ENCODE measurements around the gene SDHC.
A peak's percentile ranks its signal among the peaks of the same experiment; 100 is the strongest.
"Not testable (repeated sequence)": the region's sequence is repeated elsewhere in the genome, so short reads cannot be mapped to it uniquely, and the experiment has no call there.

SDHC gene

GRCh38 chr1:161389158-161389557 lies 75.0 kb downstream of the SDHC start:
- DNase-seq, result not testable (repeated sequence)

GRCh38 chr1:161389691-161390558 lies 75.7 kb downstream of the SDHC start:
- DNase-seq, result peak; percentile 89

- peak; percentile 17 for DNase-seq
Measured at GRCh38 chr1:161390559-161390858, 76.3 kb downstream of the SDHC start.

- DNase-seq, result not testable (repeated sequence)
Measured at GRCh38 chr1:161391136-161391535, 77.0 kb downstream of the SDHC start.

GRCh38 chr1:161391611-161392010 lies 77.4 kb downstream of the SDHC start:
- DNase-seq, result no peak

- no peak for DNase-seq
Measured at GRCh38 chr1:161393151-161393550, 79.0 kb downstream of the SDHC start.

GRCh38 chr1:161397038-161397437 lies 82.9 kb downstream of the SDHC start:
- DNase-seq, result not testable (repeated sequence)

- DNase-seq, result no peak
Measured at GRCh38 chr1:161398900-161399256, 84.7 kb downstream of the SDHC start.

- peak; percentile 82 for DNase-seq
Measured at GRCh38 chr1:161399257-161399998, 85.2 kb downstream of the SDHC start.

- no peak for DNase-seq
Measured at GRCh38 chr1:161402446-161402845, 88.3 kb downstream of the SDHC start.

GRCh38 chr1:161404051-161404597 lies 89.9 kb downstream of the SDHC start:
- DNase-seq, result no peak

GRCh38 chr1:161406551-161406950 lies 92.4 kb downstream of the SDHC start:
- not testable (repeated sequence) for DNase-seq

- DNase-seq, result no peak
Measured at GRCh38 chr1:161407451-161407985, 93.3 kb downstream of the SDHC start.

GRCh38 chr1:161408429-161409052 lies 94.4 kb downstream of the SDHC start:
- no peak for DNase-seq

GRCh38 chr1:161409848-161410635 lies 95.9 kb downstream of the SDHC start:
- not testable (repeated sequence) for DNase-seq

- not testable (repeated sequence) for DNase-seq
Measured at GRCh38 chr1:161410636-161410970, 96.4 kb downstream of the SDHC start.

Measured in NCI-H510A treated with DMSO at 0.1 percent for 48 hours (cell line).